HG03565 (cell line): Measurements from ENCODE around the gene MCF2L2.

Experiments used
- ATAC-seq: cut with Tn5 transposase; IDR thresholded peaks from one replicate; pipeline ENCODE4 v1.9.1; 2021; ENCODE audit warnings: mild to moderate bottlenecking, moderate library complexity; ENCODE audit not compliant: unreplicated experiment

MCF2L2 gene

GRCh38 chr3:183272791-183273190, 155.6 kb downstream of the MCF2L2 start:
- no peak for ATAC-seq

DNA sequence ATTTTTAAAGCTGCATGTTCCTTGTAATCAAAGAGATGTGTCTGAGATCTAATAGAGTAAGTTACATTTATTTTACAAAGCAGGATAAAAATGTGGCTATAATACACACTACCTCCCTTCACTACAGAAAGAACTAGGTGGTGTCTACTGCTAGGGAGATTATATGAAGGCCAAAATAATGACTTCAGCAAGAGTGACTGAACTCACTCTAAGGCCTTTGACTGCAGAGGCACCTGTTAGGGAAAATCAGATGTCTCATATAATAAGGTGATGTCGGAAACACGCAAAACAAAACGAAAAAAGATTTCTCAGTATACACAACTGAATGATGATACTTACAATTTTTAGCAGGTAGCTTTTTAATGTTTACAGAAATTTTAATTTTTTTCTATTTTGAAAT, 156.3 kb downstream of the MCF2L2 start:
- ATAC-seq: no peak

DNA sequence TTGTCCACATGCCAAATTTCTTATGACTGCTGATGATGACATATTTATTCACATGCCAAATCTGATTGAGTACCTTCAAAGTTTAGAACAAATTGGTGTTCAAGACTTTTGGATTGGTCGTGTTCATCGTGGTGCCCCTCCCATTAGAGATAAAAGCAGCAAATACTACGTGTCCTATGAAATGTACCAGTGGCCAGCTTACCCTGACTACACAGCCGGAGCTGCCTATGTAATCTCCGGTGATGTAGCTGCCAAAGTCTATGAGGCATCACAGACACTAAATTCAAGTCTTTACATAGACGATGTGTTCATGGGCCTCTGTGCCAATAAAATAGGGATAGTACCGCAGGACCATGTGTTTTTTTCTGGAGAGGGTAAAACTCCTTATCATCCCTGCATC, 158.1 kb downstream of the MCF2L2 start:
- no peak for ATAC-seq

DNA sequence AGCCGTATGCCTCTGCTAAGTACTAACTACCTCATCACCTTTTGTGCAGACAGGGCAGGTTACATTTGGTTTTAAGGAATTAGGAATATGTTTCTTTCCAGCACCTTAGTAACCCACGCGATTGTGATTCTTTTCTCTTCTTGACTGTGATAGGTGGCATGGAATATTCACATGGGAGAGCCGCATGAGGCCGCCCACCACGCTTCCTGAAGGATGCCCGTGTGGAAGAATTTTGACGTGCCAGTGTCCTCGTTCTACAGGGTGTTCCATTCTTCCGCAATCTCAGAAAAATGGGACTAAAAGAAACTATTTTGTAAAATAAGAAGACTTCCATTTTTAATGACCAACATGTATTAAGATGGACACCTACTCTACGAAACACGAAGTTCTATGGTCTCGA, 159.1 kb downstream of the MCF2L2 start:
- no peak for ATAC-seq

GRCh38 chr3:183268366-183268765, 160.1 kb downstream of the MCF2L2 start:
- no peak for ATAC-seq

GRCh38 chr3:183267140-183267539, 161.3 kb downstream of the MCF2L2 start:
- ATAC-seq: no peak

DNA sequence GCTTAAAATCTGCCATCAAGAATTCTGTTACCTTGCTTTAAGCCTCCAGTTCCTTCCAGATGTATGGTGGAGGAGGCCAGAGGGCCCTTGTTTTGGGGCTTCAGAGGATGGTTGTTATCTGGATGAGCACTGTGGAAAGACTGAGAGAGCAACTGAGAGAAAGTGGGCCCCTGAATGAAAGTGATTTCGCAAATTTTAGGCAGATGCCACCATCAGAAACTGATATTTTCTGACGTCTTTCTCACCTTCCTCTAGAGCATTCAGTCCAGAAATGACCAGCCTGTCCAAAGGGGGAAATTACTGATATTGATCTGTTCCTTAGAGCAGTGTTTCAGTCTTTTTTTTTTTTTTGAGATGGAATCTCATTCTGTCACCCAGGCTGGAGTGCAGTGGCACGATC, 162.0 kb downstream of the MCF2L2 start:
- no peak for ATAC-seq

- ATAC-seq: no peak
Observed at GRCh38 chr3:183265834-183266417, 162.5 kb downstream of the MCF2L2 start.

GRCh38 chr3:183265157-183265642, 163.2 kb downstream of the MCF2L2 start:
- no peak for ATAC-seq

DNA sequence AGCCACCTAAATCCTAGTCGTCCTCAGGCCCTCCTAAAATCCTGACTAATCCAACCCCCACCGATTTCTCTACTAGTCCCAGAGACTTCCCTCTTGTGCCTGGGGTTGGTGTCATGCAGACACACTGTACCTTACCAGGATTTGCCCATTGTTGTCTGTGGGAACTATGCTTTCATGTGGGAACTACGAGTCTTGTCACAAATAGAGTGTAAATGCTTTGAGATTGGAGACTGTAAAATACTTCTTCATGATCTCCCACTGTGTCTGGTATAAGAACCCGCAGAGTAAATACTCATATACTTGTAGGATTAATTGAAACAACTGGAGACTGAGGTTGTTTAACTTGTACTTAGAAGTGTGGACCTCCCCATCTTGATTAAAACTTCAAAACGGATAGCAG, 164.2 kb downstream of the MCF2L2 start:
- ATAC-seq: no peak

DNA sequence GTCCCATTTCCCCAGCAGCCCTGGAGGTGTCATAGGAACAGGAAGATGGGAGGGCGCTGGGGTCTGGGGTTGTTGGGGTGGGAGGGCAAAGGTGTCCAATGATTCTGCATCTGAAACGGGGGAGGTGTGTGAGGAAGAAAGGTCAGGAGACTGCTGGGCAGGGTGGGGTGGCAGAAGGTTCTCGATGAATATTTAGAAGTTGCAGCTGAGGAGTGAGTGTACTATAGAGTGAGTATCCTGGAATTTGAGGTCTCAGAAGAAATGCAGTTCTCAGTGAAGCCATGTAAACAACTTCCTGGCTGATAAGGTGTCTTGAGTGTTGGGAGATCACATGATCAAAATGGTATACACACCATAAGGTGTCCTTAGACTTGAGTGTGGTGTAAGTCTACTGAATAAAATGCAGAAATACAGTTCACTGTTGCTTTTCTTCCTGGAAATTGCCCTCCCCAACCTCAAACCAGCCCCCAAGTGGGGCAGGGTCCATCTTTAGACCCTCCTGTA, 165.5 kb downstream of the MCF2L2 start:
- no peak for ATAC-seq

DNA sequence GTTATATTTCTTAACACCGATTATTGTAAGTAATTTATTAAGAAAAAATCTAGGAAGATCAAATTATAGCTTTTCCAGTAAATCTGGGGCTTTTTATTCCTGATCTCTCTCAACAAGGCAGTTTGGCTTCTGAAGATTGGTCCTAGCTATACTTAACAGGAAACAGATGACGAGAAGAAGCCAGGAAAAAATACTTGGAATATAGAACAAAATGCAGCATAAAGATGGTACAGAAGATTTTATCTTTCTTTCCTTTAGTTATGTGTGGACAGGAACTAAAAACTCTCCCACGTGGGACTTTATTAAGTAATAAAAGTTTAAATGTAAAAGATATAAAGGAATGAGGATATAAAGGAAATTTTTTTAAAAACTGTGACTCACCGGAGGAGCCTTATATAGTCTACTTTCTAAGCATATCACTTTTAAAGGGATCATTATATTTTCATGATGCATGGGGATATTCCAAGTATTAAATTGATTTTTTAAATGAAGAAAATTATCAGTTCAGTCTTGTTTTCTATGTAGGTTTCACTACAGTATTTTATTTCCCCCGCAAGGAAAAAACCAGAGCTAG, 167.2 kb downstream of the MCF2L2 start:
- no peak for ATAC-seq

- ATAC-seq: no peak
Observed at GRCh38 chr3:183260167-183260904, 168.1 kb downstream of the MCF2L2 start.

DNA sequence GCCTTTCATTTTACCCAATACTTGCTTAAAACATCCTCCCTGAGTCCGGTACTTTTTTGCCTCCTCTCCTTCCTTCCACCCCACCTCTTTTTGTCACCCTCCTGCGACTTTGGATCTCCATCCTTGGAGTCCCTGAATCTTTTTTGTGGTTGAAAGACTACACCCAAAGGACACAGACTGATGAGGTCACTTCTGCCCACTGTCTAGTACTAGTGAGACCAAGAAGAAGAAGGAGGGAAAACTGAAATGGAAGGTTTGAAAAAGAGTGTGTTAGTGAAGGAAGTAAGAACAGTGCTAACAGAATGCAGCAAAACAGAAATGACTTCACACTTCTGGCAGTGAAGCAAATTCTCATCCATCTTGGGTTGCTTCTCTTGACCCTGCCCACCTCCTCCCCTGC, 168.8 kb downstream of the MCF2L2 start:
- no peak for ATAC-seq

GRCh38 chr3:183259087-183259486, 169.3 kb downstream of the MCF2L2 start:
- ATAC-seq: no peak

- ATAC-seq: no peak
Observed at GRCh38 chr3:183255348-183255730, 173.1 kb downstream of the MCF2L2 start.

DNA sequence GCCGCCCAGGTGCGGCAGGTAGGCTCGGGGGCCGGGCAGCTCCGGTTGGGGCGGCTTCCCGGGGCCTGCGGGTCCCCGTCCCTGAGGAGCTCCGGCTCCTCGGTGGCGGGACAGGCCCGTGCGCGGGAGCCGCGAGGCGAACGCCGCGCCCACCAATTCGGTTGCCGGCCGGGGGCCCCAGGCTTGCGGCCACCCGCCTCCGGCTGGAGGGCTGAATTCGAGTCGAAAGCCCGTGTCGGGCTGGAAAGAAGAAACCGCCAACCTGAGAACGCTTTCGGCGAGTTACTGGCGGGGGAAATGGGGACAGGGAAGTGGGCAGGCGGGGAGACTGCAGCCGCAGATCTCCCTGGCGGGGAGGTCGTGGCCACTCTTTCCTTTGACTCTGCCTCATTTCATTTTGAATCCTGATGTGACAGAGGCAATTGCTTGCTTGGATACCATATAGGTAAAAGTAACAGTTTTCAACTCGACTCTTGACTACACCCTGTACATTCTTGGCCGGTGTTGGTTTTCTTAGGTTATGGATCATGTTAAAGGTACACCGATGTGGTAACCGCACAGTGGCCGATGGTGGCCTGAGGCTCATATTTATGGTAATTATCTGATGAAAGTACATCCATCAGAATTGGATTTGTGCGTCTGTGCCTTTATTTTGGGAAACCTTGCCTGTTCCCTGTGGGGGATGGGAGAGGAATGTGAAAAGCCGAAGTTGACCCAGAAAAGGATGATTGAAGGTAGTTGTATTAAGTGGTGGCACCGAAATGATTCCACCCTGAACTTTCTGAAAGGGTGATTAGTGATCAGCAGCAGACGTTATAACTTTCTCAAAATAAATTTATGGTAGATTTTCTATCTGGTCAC, 173.7 kb downstream of the MCF2L2 start:
- ATAC-seq: no peak

- ATAC-seq: no peak
Observed at GRCh38 chr3:183253528-183254486, 174.6 kb downstream of the MCF2L2 start.

GRCh38 chr3:183252973-183253527, 175.4 kb downstream of the MCF2L2 start, which contains the start of gene B3GNT5:
Gene B3GNT5 (plus strand): TSS chr3:183253253. CDS start chr3:183269799, 16,546 bp downstream.
- ATAC-seq: no peak
